ENCODE data around the gene IRGM. TPM values are rescaled to one million over a fixed set of nuclear protein-coding genes. Genes with fewer than 3 reads are reported as not detected.
A peak's percentile ranks its signal among the peaks of the same experiment; 100 is the strongest.
"Not testable (repeated sequence)": the region's sequence is repeated elsewhere in the genome, so short reads cannot be mapped to it uniquely, and the experiment has no call there.

Gene IRGM, protein sequence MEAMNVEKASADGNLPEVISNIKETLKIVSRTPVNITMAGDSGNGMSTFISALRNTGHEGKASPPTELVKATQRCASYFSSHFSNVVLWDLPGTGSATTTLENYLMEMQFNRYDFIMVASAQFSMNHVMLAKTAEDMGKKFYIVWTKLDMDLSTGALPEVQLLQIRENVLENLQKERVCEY
- total RNA-seq (2012; rRNA removed) = under 0.01 and 0.25 TPM in 2 replicates

DNA sequence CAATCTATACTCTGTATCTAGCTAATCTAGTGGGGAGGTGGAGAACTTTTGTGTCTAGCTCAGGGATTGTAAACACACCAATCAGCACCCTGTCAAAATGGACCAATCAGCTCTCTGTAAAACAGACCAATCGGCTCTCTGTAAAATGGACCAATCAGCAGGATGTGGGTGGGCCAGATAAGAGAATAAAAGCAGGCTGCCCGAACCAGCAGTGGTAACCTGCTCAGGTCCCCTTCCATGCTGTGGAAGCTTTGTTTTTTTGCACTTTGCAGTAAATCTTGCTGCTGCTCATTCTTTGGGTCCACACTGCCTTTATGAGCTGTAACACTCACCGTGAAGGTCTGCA is at the start of gene IRGM:
IRGM (plus strand) TSS at position 214 of the 346 bp plus-strand sequence. CDS start 1,603 bp downstream, outside the sequence.
- H3K4me2 ChIP-seq (ENCODE audit: low read length); H3K36me3 ChIP-seq (ENCODE audit: insufficient read depth, low read length); H3K4me1 ChIP-seq (ENCODE audit: control insufficient read depth, insufficient read depth, low read length); H3K4me3 ChIP-seq (ENCODE audit: low read length); H3K9ac ChIP-seq (ENCODE audit: low read depth, low read length); H3K9me3 ChIP-seq (replicated peaks; ENCODE audit: low read length): not testable (repeated sequence)
- H3K27me3 ChIP-seq (ENCODE audit: control insufficient read depth, insufficient read depth, low read length) = peaks cover 33% of the 10 kb centered on the region

GRCh38 chr5:150797384-150797783 is 48.9 kb upstream of the IRGM start:
- Histone ChIP-seq H3K4me2 (ENCODE audit: low read length) (no peak overlapping the region), H3K9ac (ENCODE audit: low read depth, low read length) (no peak overlapping the region), H3K4me1 (ENCODE audit: control insufficient read depth, insufficient read depth, low read length) (peaks cover 12% of the 10 kb centered on the region), H3K9me3 (replicated peaks; ENCODE audit: low read length) (no peaks in the 10 kb centered on the region), H3K4me3 (ENCODE audit: low read length) (no peak overlapping the region), H3K36me3 (ENCODE audit: insufficient read depth, low read length) (peaks cover 47% of the 10 kb centered on the region), H3K27me3 (ENCODE audit: control insufficient read depth, insufficient read depth, low read length) (no peaks in the 10 kb centered on the region)

DNA sequence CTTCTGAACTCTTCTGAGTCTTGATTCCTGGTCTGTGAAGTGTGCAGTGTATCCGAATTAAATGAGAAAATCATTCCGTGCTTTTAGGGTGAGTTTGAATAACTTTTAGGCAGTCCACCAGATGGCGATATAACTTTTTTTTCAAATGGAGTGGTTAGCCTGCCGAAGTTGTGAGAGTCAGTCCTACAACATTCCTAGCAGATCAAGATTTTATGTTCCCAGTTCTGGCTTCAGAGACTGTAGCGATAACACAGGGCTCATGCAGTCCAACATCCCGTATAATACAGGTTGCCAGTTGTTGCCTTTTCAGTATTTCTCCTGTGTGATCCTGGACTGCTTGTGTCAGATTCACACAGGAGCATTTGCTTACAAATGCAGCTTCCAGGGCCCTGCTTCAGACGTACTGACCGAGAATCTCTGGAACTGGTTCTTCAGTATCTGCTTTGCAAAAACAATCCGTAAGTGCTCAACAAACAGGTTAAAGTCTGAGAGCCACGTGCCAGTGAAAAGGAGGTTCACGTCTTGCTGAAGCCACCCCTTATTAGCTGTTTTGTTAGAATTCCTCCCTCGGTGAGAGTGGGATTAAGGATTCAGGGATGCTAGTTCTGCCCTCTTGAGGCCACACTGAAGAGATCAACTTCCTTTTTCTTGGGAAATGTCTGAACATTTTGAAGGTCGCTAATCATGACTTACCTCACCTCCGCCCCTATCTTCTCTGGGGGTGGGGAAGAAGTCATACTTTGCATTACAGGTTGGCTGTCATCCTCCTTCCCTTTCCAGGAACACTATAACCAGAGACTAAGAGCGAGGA is 45.0 kb upstream of the IRGM start:
- peak overlapping the region; percentile 38 for H3K4me3 ChIP-seq (ENCODE audit: low read length)
- H3K9ac ChIP-seq (ENCODE audit: low read depth, low read length) = peak overlapping the region; percentile 6
- no peaks in the 10 kb centered on the region for H3K27me3 ChIP-seq (ENCODE audit: control insufficient read depth, insufficient read depth, low read length)

GRCh38 chr5:150804388-150804787 is 41.9 kb upstream of the IRGM start:
- H3K9ac ChIP-seq (ENCODE audit: low read depth, low read length) = no peak overlapping the region
- H3K9me3 ChIP-seq (replicated peaks; ENCODE audit: low read length) = no peaks in the 10 kb centered on the region
- H3K4me2 ChIP-seq (ENCODE audit: low read length) = no peak overlapping the region
- H3K27me3 ChIP-seq (ENCODE audit: control insufficient read depth, insufficient read depth, low read length) = no peaks in the 10 kb centered on the region
- no peak overlapping the region for H3K4me3 ChIP-seq (ENCODE audit: low read length)
- peaks cover 10% of the 10 kb centered on the region for H3K4me1 ChIP-seq (ENCODE audit: control insufficient read depth, insufficient read depth, low read length)
- H3K36me3 ChIP-seq (ENCODE audit: insufficient read depth, low read length) = peaks cover 6% of the 10 kb centered on the region

More for the DNA sequence above, 45.0 kb upstream of the IRGM start:
- H3K4me2 ChIP-seq (ENCODE audit: low read length) = peak overlapping the region; percentile 67
- H3K36me3 ChIP-seq (ENCODE audit: insufficient read depth, low read length) = peaks cover 28% of the 10 kb centered on the region
- no peaks in the 10 kb centered on the region for H3K9me3 ChIP-seq (replicated peaks; ENCODE audit: low read length)
- peaks cover 10% of the 10 kb centered on the region for H3K4me1 ChIP-seq (ENCODE audit: control insufficient read depth, insufficient read depth, low read length)

DNA sequence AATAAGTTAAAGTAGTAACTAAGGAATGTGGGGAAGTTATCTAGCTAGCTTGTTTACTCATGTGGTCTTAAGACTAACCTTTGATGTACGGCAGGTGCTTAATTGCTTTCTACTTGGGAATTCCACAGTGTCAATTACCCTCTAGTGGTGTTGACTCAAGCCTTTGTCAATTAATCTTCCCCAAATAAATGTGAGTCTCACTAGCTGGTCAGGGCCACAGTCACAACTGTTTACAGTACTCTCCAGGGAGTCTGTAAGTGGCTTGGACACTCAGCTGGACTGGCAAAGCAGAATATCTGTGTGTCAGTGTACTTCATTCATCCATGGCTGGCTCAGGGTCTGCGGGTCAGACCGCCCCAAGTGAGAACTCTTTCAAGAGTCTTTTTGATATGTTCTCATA is 37.0 kb upstream of the IRGM start:
- Histone ChIP-seq H3K4me2 (ENCODE audit: low read length) (no peak overlapping the region), H3K9ac (ENCODE audit: low read depth, low read length) (no peak overlapping the region), H3K36me3 (ENCODE audit: insufficient read depth, low read length) (no peaks in the 10 kb centered on the region), H3K4me3 (ENCODE audit: low read length) (no peak overlapping the region), H3K4me1 (ENCODE audit: control insufficient read depth, insufficient read depth, low read length) (no peaks in the 10 kb centered on the region), H3K9me3 (replicated peaks; ENCODE audit: low read length) (no peaks in the 10 kb centered on the region), H3K27me3 (ENCODE audit: control insufficient read depth, insufficient read depth, low read length) (no peaks in the 10 kb centered on the region)

DNA sequence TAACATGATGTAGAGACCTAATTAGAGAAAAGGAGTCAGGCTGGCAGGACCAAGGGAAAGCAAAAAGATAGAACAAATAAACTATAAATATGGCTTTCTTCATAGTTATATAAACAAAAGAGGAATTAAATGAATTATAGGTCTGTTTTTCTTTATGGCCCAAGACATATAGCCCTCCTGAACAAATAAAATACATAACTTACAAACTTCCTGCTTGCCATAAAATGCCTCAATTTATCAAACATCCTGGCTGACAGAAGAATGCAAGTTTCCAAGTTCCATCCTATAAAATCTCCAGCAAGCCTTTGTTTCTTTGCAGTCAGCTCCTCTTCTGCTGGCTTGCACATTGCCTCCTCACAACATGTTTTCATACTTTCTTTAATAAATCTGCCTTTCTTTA is 31.3 kb upstream of the IRGM start:
- Histone ChIP-seq H3K9me3 (replicated peaks; ENCODE audit: low read length) (no peaks in the 10 kb centered on the region), H3K36me3 (ENCODE audit: insufficient read depth, low read length) (no peaks in the 10 kb centered on the region), H3K9ac (ENCODE audit: low read depth, low read length) (no peak overlapping the region), H3K4me1 (ENCODE audit: control insufficient read depth, insufficient read depth, low read length) (no peaks in the 10 kb centered on the region), H3K4me2 (ENCODE audit: low read length) (no peak overlapping the region), H3K4me3 (ENCODE audit: low read length) (no peak overlapping the region), H3K27me3 (ENCODE audit: control insufficient read depth, insufficient read depth, low read length) (peaks cover 3% of the 10 kb centered on the region)

GRCh38 chr5:150816946-150817345 is 29.4 kb upstream of the IRGM start:
- Histone ChIP-seq H3K9ac (ENCODE audit: low read depth, low read length) (no peak overlapping the region), H3K4me3 (ENCODE audit: low read length) (no peak overlapping the region), H3K4me1 (ENCODE audit: control insufficient read depth, insufficient read depth, low read length) (no peaks in the 10 kb centered on the region), H3K36me3 (ENCODE audit: insufficient read depth, low read length) (no peaks in the 10 kb centered on the region), H3K27me3 (ENCODE audit: control insufficient read depth, insufficient read depth, low read length) (peaks cover 3% of the 10 kb centered on the region), H3K4me2 (ENCODE audit: low read length) (no peak overlapping the region), H3K9me3 (replicated peaks; ENCODE audit: low read length) (no peaks in the 10 kb centered on the region)

DNA sequence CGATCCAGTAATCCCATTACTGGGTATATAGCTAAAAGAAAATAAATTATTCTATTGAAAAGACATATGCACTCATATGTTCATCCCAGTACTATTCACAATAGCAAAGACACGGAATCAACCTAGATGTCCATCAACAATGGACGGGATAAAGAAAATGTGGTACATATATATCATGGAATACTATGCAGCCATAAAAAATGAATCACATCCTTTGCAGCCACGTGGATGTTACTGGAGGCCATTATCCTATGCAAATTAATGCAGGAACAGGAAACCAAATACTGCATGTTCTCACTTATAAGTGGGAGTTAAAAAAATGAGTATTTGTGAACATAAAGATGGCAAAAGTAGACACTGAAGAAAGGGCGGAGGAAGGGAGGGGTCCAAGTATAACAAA is 16.6 kb upstream of the IRGM start:
- no peak overlapping the region for H3K9ac ChIP-seq (ENCODE audit: low read depth, low read length)
- no peak overlapping the region for H3K4me2 ChIP-seq (ENCODE audit: low read length)
- H3K4me1 ChIP-seq (ENCODE audit: control insufficient read depth, insufficient read depth, low read length) = no peaks in the 10 kb centered on the region
- H3K4me3 ChIP-seq (ENCODE audit: low read length) = no peak overlapping the region
- H3K9me3 ChIP-seq (replicated peaks; ENCODE audit: low read length) = peaks cover 7% of the 10 kb centered on the region
- H3K27me3 ChIP-seq (ENCODE audit: control insufficient read depth, insufficient read depth, low read length) = no peaks in the 10 kb centered on the region
- H3K36me3 ChIP-seq (ENCODE audit: insufficient read depth, low read length) = no peaks in the 10 kb centered on the region

DNA sequence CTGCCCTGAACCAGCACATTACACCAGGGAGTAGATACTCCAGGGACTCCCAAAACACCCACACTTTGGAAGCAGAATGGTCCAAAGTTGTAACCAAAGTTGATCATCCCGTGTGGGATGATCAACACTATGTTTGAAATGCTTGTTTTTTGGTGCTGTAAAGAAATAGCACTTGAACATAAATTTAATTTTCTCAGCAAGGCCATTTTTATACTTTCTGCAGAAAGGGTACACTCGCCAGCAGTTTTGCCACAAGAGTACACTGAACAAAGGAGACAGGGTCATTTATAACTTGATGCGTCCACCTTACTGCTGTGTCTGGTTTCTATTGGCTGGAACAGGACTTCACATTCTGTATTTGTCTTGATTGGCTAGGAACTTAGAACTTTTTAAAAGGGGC is 14.5 kb upstream of the IRGM start:
- not testable (repeated sequence) for H3K4me2 ChIP-seq (ENCODE audit: low read length); H3K27me3 ChIP-seq (ENCODE audit: control insufficient read depth, insufficient read depth, low read length); H3K9me3 ChIP-seq (replicated peaks; ENCODE audit: low read length); H3K4me1 ChIP-seq (ENCODE audit: control insufficient read depth, insufficient read depth, low read length); H3K9ac ChIP-seq (ENCODE audit: low read depth, low read length); H3K36me3 ChIP-seq (ENCODE audit: insufficient read depth, low read length); H3K4me3 ChIP-seq (ENCODE audit: low read length)

DNA sequence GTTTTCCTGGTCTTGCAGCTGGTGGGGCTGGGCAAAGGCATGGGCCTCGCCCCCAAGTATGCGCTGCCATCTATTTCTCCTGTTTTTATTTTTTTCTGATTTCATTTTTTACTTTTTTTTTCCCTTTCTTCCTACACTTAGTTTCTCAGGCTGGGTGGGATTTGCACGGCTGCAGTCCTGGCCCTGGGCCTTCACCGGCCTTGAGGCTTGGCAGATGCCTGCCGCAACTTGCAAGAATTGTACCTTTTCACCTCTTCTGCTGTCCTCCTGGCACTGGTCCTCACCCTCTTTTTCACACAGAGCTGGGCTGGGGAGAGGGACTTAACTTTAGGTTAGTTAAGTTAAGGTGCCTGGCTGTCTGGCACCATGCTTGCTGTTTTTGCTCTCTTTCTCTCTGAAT is 10.3 kb upstream of the IRGM start:
- Histone ChIP-seq H3K9ac (ENCODE audit: low read depth, low read length) (no peak overlapping the region), H3K4me2 (ENCODE audit: low read length) (no peak overlapping the region), H3K4me1 (ENCODE audit: control insufficient read depth, insufficient read depth, low read length) (no peaks in the 10 kb centered on the region), H3K4me3 (ENCODE audit: low read length) (no peak overlapping the region), H3K9me3 (replicated peaks; ENCODE audit: low read length) (peaks cover 7% of the 10 kb centered on the region), H3K27me3 (ENCODE audit: control insufficient read depth, insufficient read depth, low read length) (peaks cover 27% of the 10 kb centered on the region), H3K36me3 (ENCODE audit: insufficient read depth, low read length) (no peaks in the 10 kb centered on the region)

- Histone ChIP-seq H3K9ac (ENCODE audit: low read depth, low read length) (no peak overlapping the region), H3K4me1 (ENCODE audit: control insufficient read depth, insufficient read depth, low read length) (no peaks in the 10 kb centered on the region), H3K4me2 (ENCODE audit: low read length) (no peak overlapping the region), H3K27me3 (ENCODE audit: control insufficient read depth, insufficient read depth, low read length) (peaks cover 33% of the 10 kb centered on the region), H3K4me3 (ENCODE audit: low read length) (no peak overlapping the region), H3K36me3 (ENCODE audit: insufficient read depth, low read length) (no peaks in the 10 kb centered on the region), H3K9me3 (replicated peaks; ENCODE audit: low read length) (peaks cover 3% of the 10 kb centered on the region)
Measured at GRCh38 chr5:150836703-150837102, 9.6 kb upstream of the IRGM start.
